ENCODE measurements around the gene ACSS3.

The ACSS3 gene

GRCh38 chr12:81203671-81204204 lies 125.9 kb downstream of the ACSS3 start:
- TF ChIP-seq TEAD4 (IDR thresholded peaks at IDR 0.05) (no peak), USF1 (IDR thresholded peaks at IDR 0.05) (no peak), CEBPB (IDR thresholded peaks at IDR 0.05) (no peak)

GRCh38 chr12:81205416-81205815 lies 127.5 kb downstream of the ACSS3 start:
- TF ChIP-seq ZBTB7A (IDR thresholded peaks at IDR 0.05; ENCODE audit: low read depth) = no peak
- TF ChIP-seq TEAD4 (IDR thresholded peaks at IDR 0.05) = no peak
- no peak for TF ChIP-seq EGR1 (IDR thresholded peaks at IDR 0.05)
- no peak for TF ChIP-seq FOXM1 (IDR thresholded peaks at IDR 0.05; ENCODE audit: borderline replicate concordance, low read depth)
- no peak for TF ChIP-seq REST (IDR thresholded peaks at IDR 0.05; ENCODE audit: low read depth)
- TF ChIP-seq TCF12 (IDR thresholded peaks at IDR 0.05; ENCODE audit: low read depth) = no peak

- no peak for TF ChIP-seq CREB1 (IDR thresholded peaks at IDR 0.05; ENCODE audit: low read depth)
- TF ChIP-seq USF1 (IDR thresholded peaks at IDR 0.05) = no peak
- TF ChIP-seq MAX (IDR thresholded peaks at IDR 0.05) = no peak
- TF ChIP-seq FOXM1 (IDR thresholded peaks at IDR 0.05; ENCODE audit: borderline replicate concordance, low read depth) = no peak
- TF ChIP-seq TEAD4 (IDR thresholded peaks at IDR 0.05) = no peak
- TF ChIP-seq CEBPB (IDR thresholded peaks at IDR 0.05) = no peak
- no peak for TF ChIP-seq TCF12 (IDR thresholded peaks at IDR 0.05; ENCODE audit: low read depth)
- no peak for TF ChIP-seq YY1 (IDR thresholded peaks at IDR 0.05; ENCODE audit: low read depth)
Observed at GRCh38 chr12:81206429-81206828, 128.6 kb downstream of the ACSS3 start.

GRCh38 chr12:81207173-81207572 lies 129.3 kb downstream of the ACSS3 start:
- no peak for TF ChIP-seq REST (IDR thresholded peaks at IDR 0.05; ENCODE audit: low read depth)
- no peak for TF ChIP-seq CREB1 (IDR thresholded peaks at IDR 0.05; ENCODE audit: low read depth)
- no peak for TF ChIP-seq TEAD4 (IDR thresholded peaks at IDR 0.05)
- TF ChIP-seq TCF12 (IDR thresholded peaks at IDR 0.05; ENCODE audit: low read depth) = no peak
- no peak for TF ChIP-seq ZBTB7A (IDR thresholded peaks at IDR 0.05; ENCODE audit: low read depth)
- no peak for TF ChIP-seq NFIC (IDR thresholded peaks at IDR 0.05)
- TF ChIP-seq USF1 (IDR thresholded peaks at IDR 0.05) = no peak
- no peak for TF ChIP-seq YY1 (IDR thresholded peaks at IDR 0.05; ENCODE audit: low read depth)
- no peak for TF ChIP-seq EP300 (IDR thresholded peaks at IDR 0.05; ENCODE audit: borderline replicate concordance)
- no peak for TF ChIP-seq MAX (IDR thresholded peaks at IDR 0.05)
- TF ChIP-seq RAD21 (IDR thresholded peaks at IDR 0.05; ENCODE audit: low read depth) = no peak
- TF ChIP-seq EGR1 (IDR thresholded peaks at IDR 0.05) = no peak
- TF ChIP-seq CEBPB (IDR thresholded peaks at IDR 0.05) = no peak
- no peak for TF ChIP-seq FOXM1 (IDR thresholded peaks at IDR 0.05; ENCODE audit: borderline replicate concordance, low read depth)
- TF ChIP-seq TAF1 (IDR thresholded peaks at IDR 0.05; ENCODE audit: low read depth) = no peak

GRCh38 chr12:81207664-81208063 lies 129.8 kb downstream of the ACSS3 start:
- TF ChIP-seq REST (IDR thresholded peaks at IDR 0.05; ENCODE audit: low read depth) (no peak), RAD21 (IDR thresholded peaks at IDR 0.05; ENCODE audit: low read depth) (no peak)

Data from Ishikawa (cell line).